H9 (cell line): ENCODE data around the gene TSPO2. TPM values are rescaled to one million over a fixed set of nuclear protein-coding genes. Genes with fewer than 3 reads are reported as not detected.

Experiments used
- DNase-seq: peaks from one replicate; pipeline ENCODE4 v3.0.0-alpha.2; 2017
- H2AFZ ChIP-seq: one replicate; pipeline ENCODE4 v1.6.1; 2013; ENCODE audit warnings: mild to moderate bottlenecking, low read length, control low read depth, moderate library complexity
- H2AK5ac ChIP-seq: 2 replicates; pipeline ENCODE4 v1.6.1; 2013; ENCODE audit warnings: low read length, control low read depth, mixed read lengths; ENCODE audit not compliant: insufficient read length
- H2BK120ac ChIP-seq: one replicate; pipeline ENCODE4 v1.6.1; 2013; ENCODE audit warnings: low read depth, mild to moderate bottlenecking, low read length, control low read depth, inconsistent platforms; ENCODE audit not compliant: poor library complexity, severe bottlenecking
- H2BK12ac ChIP-seq: 2 replicates; pipeline ENCODE4 v1.6.1; 2013; ENCODE audit warnings: low read length, control low read depth, mixed read lengths, low read depth; ENCODE audit not compliant: insufficient read length
- H2BK15ac ChIP-seq: 2 replicates; pipeline ENCODE4 v1.6.1; 2013; ENCODE audit warnings: low read depth, low read length, control low read depth
- H2BK20ac ChIP-seq: one replicate; pipeline ENCODE4 v1.6.1; 2013; ENCODE audit warnings: low read depth, mild to moderate bottlenecking, low read length, control low read depth, inconsistent platforms; ENCODE audit not compliant: poor library complexity, severe bottlenecking
- H2BK5ac ChIP-seq: 2 replicates; pipeline ENCODE4 v1.6.1; 2013; ENCODE audit warnings: low read length, control low read depth, mixed read lengths; ENCODE audit not compliant: insufficient read length
- H3K14ac ChIP-seq: 2 replicates; pipeline ENCODE4 v1.6.1; 2013; ENCODE audit warnings: low read length, control low read depth; ENCODE audit not compliant: insufficient read depth
- H3K18ac ChIP-seq: 2 replicates; pipeline ENCODE4 v1.6.1; 2013; ENCODE audit warnings: low read depth, mild to moderate bottlenecking, mixed read lengths, low read length, control low read depth; ENCODE audit not compliant: insufficient read length
- H3K23ac ChIP-seq: 2 replicates; pipeline ENCODE4 v1.6.1; 2013; ENCODE audit warnings: low read length, control low read depth, mixed read lengths, low read depth; ENCODE audit not compliant: insufficient read length
- H3K23me2 ChIP-seq: 2 replicates; pipeline ENCODE4 v1.6.1; 2013; ENCODE audit warnings: low read depth, mild to moderate bottlenecking, mixed read lengths, low read length, control low read depth; ENCODE audit not compliant: insufficient read length, poor library complexity, severe bottlenecking
- H3K27ac ChIP-seq: 2 replicates; pipeline ENCODE4 v1.5.1; 2013; ENCODE audit warnings: low read length, control low read depth, mixed read lengths, low read depth; ENCODE audit not compliant: insufficient read length
- H3K27me3 ChIP-seq: 2 replicates; pipeline ENCODE4 v1.6.1; 2013; ENCODE audit warnings: low read length, control low read depth, inconsistent platforms; ENCODE audit not compliant: insufficient read depth
- H3K4ac ChIP-seq: 2 replicates; pipeline ENCODE4 v1.6.1; 2013; ENCODE audit warnings: low read depth, mild to moderate bottlenecking, control low read depth, inconsistent platforms, low read length, moderate library complexity
- H3K4me1 ChIP-seq: 2 replicates; pipeline ENCODE4 v1.6.1; 2013; ENCODE audit warnings: low read length, control low read depth, inconsistent platforms; ENCODE audit not compliant: insufficient read depth
- H3K4me2 ChIP-seq: 2 replicates; pipeline ENCODE4 v1.6.1; 2013; ENCODE audit warnings: low read length, control low read depth, mixed read lengths; ENCODE audit not compliant: insufficient read length, insufficient read depth
- H3K56ac ChIP-seq: 2 replicates; pipeline ENCODE4 v1.6.1; 2013; ENCODE audit warnings: low read depth, mild to moderate bottlenecking, mixed read lengths, low read length, control low read depth; ENCODE audit not compliant: insufficient read length
- H3K79me1 ChIP-seq: 2 replicates; pipeline ENCODE4 v1.6.1; 2013; ENCODE audit warnings: low read depth, mild to moderate bottlenecking, moderate library complexity, low read length, control low read depth, inconsistent platforms; ENCODE audit not compliant: insufficient read depth, poor library complexity, severe bottlenecking
- H3K79me2 ChIP-seq: 2 replicates; pipeline ENCODE4 v1.6.1; 2013; ENCODE audit warnings: low read length, control low read depth, inconsistent platforms; ENCODE audit not compliant: insufficient read depth
- H3K9ac ChIP-seq: 2 replicates; pipeline ENCODE4 v1.6.1; 2013; ENCODE audit warnings: low read length, control low read depth, mixed read lengths; ENCODE audit not compliant: insufficient read length; ENCODE audit errors: extremely low read depth
- H3K9me3 ChIP-seq: one replicate; pipeline ENCODE4 v1.6.1; 2013; ENCODE audit warnings: low read depth, low read length, inconsistent platforms; ENCODE audit not compliant: control insufficient read depth
- H3T11ph ChIP-seq: one replicate; pipeline ENCODE4 v1.6.1; 2013; ENCODE audit warnings: mild to moderate bottlenecking, low read length, control low read depth, inconsistent platforms
- H4K20me1 ChIP-seq: one replicate; pipeline ENCODE4 v1.6.1; 2013; ENCODE audit not compliant: control insufficient read depth, insufficient read length, insufficient read depth
- H4K5ac ChIP-seq: 2 replicates; pipeline ENCODE4 v1.6.1; 2013; ENCODE audit warnings: low read depth, mild to moderate bottlenecking, mixed read lengths, low read length, control low read depth; ENCODE audit not compliant: insufficient read length
- H4K8ac ChIP-seq: replicated peaks from 2 replicates; pipeline ENCODE4 v1.6.1; 2013; ENCODE audit warnings: low read length, control low read depth, mixed read lengths, low read depth; ENCODE audit not compliant: insufficient read length
- H4K91ac ChIP-seq: 2 replicates; pipeline ENCODE4 v1.6.1; 2013; ENCODE audit warnings: low read depth, mild to moderate bottlenecking, moderate library complexity, mixed read lengths, low read length, control low read depth; ENCODE audit not compliant: insufficient read length
- H3K27ac Mint-ChIP-seq, 3 experiments: 2 replicates in 2 of 3; 3 replicates in 1 of 3; pipeline ENCODE4 v1.8.0; 2020 to 2021; ENCODE audit warnings: mixed read lengths in 3 of 3, mild to moderate bottlenecking in 1 of 3, moderate library complexity in 1 of 3
- H3K27me3 Mint-ChIP-seq: 2 replicates; pipeline ENCODE4 v1.8.0; 2021; ENCODE audit warnings: low read depth, mild to moderate bottlenecking, moderate library complexity, mixed read lengths
- H3K36me3 Mint-ChIP-seq, 3 experiments: 2 replicates in 2 of 3; 3 replicates in 1 of 3; pipeline ENCODE4 v1.8.0; 2020 to 2021; ENCODE audit warnings: low read depth in 3 of 3, mixed read lengths in 3 of 3; ENCODE audit not compliant: insufficient read depth in 1 of 3
- H3K4me1 Mint-ChIP-seq, 2 experiments: 2 replicates each; pipeline ENCODE4 v1.8.0; 2020; ENCODE audit warnings: mixed read lengths in 2 of 2
- H3K4me3 Mint-ChIP-seq, 2 experiments: 2 replicates in 1 of 2; 3 replicates in 1 of 2; pipeline ENCODE4 v1.8.0; 2020 to 2021; ENCODE audit warnings: mild to moderate bottlenecking in 2 of 2, mixed read lengths in 2 of 2, moderate library complexity in 1 of 2
- H3K9me3 Mint-ChIP-seq, 2 experiments: 2 replicates in 1 of 2; 3 replicates in 1 of 2; pipeline ENCODE4 v1.8.0; 2020; ENCODE audit warnings: mild to moderate bottlenecking in 2 of 2, mixed read lengths in 2 of 2, moderate library complexity in 1 of 2
- WGBS: extraction: QIAGEN DNeasy Blood & Tissue Kit; methylation state at CpG from one replicate; pipeline ENCODE4 v1.1.7; 2013; ENCODE audit warnings: missing lambda C conversion rate, low lambda C conversion rate, mixed read lengths; ENCODE audit not compliant: insufficient read length; ENCODE audit errors: extremely low coverage; 5-methylcytosine and 5-hydroxymethylcytosine counted together
- total RNA-seq: library from RNA; stranded (reverse); gene quantifications from 2 replicates; pipeline ENCODE4 v1.2.1, GENCODE V29; 2021
- TF ChIP-seq, protein P1 (sequence below): fragments of 200-600 bp; sonication (generic); conservative IDR thresholded peaks from 3 replicates; pipeline ENCODE4 v1.8.0; 2021; ENCODE audit warnings: antibody characterized with exemption, mild to moderate bottlenecking

TSPO2 gene
- total RNA-seq, 1 experiment from 2014 or later = not detected

DNA sequence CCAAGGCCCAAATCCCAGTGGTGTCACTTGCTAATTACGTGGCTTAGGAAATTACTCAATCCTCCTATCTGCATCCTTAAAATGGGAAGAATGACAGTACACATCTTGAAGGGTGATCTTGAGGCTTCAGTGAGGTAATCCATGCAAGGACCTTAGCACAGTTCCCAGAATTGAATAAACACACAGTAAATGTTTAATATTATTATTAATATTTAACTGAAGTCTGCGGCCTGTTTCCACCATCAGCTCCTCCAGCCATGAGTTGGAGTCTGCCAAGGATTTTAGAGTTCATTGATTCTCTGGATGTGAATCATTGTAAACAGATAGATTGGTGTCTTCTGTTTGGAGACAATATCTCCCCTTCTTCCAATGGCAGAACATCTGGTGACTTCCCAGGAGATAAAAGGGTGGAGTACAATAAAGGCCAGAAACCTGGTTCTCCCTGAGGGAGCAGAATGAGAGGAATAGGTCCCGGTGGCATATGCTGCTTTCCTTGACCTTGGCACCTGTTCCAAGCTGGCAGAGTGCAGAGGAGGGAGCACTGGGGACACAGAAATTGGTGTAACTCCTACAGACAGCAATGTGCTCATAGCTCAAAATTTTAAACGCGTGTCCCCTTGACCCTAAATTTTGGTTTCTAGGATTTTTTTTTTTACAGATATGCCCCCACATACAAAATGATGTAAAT is 28.7 kb upstream of the TSPO2 start:
- Mint-ChIP-seq H3K27me3 (peaks cover 4% of the 10 kb centered on the region; the same call in 1 of the 2 replicates), H3K9me3 (no peaks in the 10 kb centered on the region; a peak in 1 of 5 replicates), H3K4me3 (no peak overlapping the region), H3K27ac (no peak overlapping the region; a peak in 1 of 7 replicates), H3K4me1 (peaks cover 2 to 5% of the 10 kb centered on the region in 2 experiments; a peak in 3 of 4 replicates), H3K36me3 (no peaks in the 10 kb centered on the region)
- H3K27me3 ChIP-seq = no peaks in the 10 kb centered on the region
- H2BK120ac ChIP-seq = no peak overlapping the region
- no peak overlapping the region for H3K23ac ChIP-seq
- no peaks in the 10 kb centered on the region for H3K79me2 ChIP-seq
- no peak for DNase-seq
- no CpG with 5 or more reads among the region's 5 CpGs for WGBS
- no peak overlapping the region for H2BK20ac ChIP-seq
- no peak overlapping the region for H2BK15ac ChIP-seq
- no peaks in the 10 kb centered on the region for H3K79me1 ChIP-seq
- no peak overlapping the region for H3T11ph ChIP-seq
- H3K9ac ChIP-seq = no peak overlapping the region
- TF ChIP-seq, protein P1, sequence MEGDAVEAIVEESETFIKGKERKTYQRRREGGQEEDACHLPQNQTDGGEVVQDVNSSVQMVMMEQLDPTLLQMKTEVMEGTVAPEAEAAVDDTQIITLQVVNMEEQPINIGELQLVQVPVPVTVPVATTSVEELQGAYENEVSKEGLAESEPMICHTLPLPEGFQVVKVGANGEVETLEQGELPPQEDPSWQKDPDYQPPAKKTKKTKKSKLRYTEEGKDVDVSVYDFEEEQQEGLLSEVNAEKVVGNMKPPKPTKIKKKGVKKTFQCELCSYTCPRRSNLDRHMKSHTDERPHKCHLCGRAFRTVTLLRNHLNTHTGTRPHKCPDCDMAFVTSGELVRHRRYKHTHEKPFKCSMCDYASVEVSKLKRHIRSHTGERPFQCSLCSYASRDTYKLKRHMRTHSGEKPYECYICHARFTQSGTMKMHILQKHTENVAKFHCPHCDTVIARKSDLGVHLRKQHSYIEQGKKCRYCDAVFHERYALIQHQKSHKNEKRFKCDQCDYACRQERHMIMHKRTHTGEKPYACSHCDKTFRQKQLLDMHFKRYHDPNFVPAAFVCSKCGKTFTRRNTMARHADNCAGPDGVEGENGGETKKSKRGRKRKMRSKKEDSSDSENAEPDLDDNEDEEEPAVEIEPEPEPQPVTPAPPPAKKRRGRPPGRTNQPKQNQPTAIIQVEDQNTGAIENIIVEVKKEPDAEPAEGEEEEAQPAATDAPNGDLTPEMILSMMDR = no peak
- no peaks in the 10 kb centered on the region for H4K20me1 ChIP-seq
- H3K4me1 ChIP-seq = peaks cover 2% of the 10 kb centered on the region; the same call in 1 of the 2 replicates
- no peak overlapping the region for H3K14ac ChIP-seq
- no peak overlapping the region for H3K56ac ChIP-seq
- H3K27ac ChIP-seq = no peak overlapping the region
- no peak overlapping the region for H2BK12ac ChIP-seq
- no peak overlapping the region for H4K5ac ChIP-seq
- H4K91ac ChIP-seq = no peak overlapping the region
- H3K9me3 ChIP-seq = no peaks in the 10 kb centered on the region
- no peaks in the 10 kb centered on the region for H3K23me2 ChIP-seq
- H2AFZ ChIP-seq = no peak overlapping the region
- no peak overlapping the region for H2AK5ac ChIP-seq
- no peak overlapping the region for H4K8ac ChIP-seq
- no peak overlapping the region for H3K18ac ChIP-seq
- H3K4me2 ChIP-seq = no peak overlapping the region
- no peak overlapping the region for H2BK5ac ChIP-seq
- H3K4ac ChIP-seq = no peak overlapping the region
